ENCODE results near the gene STYXL2. TPM values are rescaled to one million over a fixed set of nuclear protein-coding genes. Genes with fewer than 3 reads are reported as not detected.

STYXL2 gene
- total and polyA plus RNA-seq, 9 of the 15 experiments (the other 6 are each of a cell fraction or from before 2014, with no cell fraction given): not detected

DNA sequence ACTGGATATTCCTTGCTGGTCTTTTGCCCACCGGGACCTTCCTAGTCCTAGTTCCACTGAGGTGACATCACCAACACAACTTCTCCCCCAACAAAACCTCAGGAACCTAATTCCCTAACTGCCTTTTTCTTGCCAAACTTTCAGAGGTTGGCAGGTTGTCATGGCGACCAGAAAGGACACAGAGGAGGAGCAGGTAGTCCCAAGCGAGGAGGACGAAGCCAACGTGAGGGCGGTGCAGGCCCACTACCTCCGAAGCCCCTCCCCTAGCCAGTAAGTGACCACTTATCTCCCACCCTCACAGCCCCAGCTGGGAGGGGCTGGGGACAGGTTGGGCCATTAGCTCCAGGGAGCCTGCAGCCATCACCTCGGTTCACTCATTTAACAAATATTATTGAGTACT is 815 bp downstream of the STYXL2 start:
- CTCF ChIA-PET (ENCODE audit: low intra/inter-chr PET ratio): no interaction called here
- Histone ChIP-seq H3K4me2 (ENCODE audit: insufficient read depth, low read length) (no peak overlapping the region), H3K9ac (ENCODE audit: insufficient read depth in 1 of 2, low read depth in 2 of 2, low read length in 2 of 2) (no peak overlapping the region), H3K27ac (ENCODE audit: extremely low read depth, low read depth, low read length) (no peak overlapping the region), H3K9me3 (replicated peaks; ENCODE audit: control insufficient read depth, insufficient read depth, low read depth, low read length) (no peaks in the 10 kb centered on the region), H3K4me3 (no peak overlapping the region), H3K4me1 (replicated peaks in 1 of 2; ENCODE audit: control insufficient read depth in 2 of 2, insufficient read depth in 2 of 2, low read length in 2 of 2) (no peaks in the 10 kb centered on the region), H3K9me1 (ENCODE audit: control insufficient read depth, insufficient read depth, low read length) (no peaks in the 10 kb centered on the region), H3K36me3 (ENCODE audit: control insufficient read depth, insufficient read depth, low read length) (no peaks in the 10 kb centered on the region), H4K20me1 (replicated peaks; ENCODE audit: control insufficient read depth, insufficient read depth, low read length) (no peaks in the 10 kb centered on the region), H3K27me3 (ENCODE audit: control insufficient read depth in 2 of 2, insufficient read depth in 2 of 2, low read length in 2 of 2) (peaks cover 10 to 26% of the 10 kb centered on the region in 2 experiments; a peak in 4 of 5 replicates), H3K79me2 (ENCODE audit: control insufficient read depth, insufficient read depth, low read length) (no peaks in the 10 kb centered on the region), H2AFZ (ENCODE audit: low read depth, low read length) (no peak overlapping the region)
- ATAC-seq (no peak), FAIRE-seq (no peak), DNase-seq (ENCODE audit: extremely low read depth in 1 of 4, low spot score in 3 of 4) (no peak)
- in situ Hi-C loops (cut with MboI) (no loop called here), intact Hi-C loops (cut with micrococcal nuclease) (no loop called here)
- TF ChIP-seq RFX1 (IDR thresholded peaks at IDR 0.05) (peak; percentile 58), GATAD2B (IDR thresholded peaks at IDR 0.05; ENCODE audit: borderline replicate concordance) (no peak)
- 2% methylated on average over 8 of the region's 8 CpGs for WGBS (ENCODE audit: insufficient coverage, low coverage, missing lambda C conversion rate)
- no TSS peak for BruUV-seq (replicated peaks)
- POLR2A ChIA-PET: no interaction called here

DNA sequence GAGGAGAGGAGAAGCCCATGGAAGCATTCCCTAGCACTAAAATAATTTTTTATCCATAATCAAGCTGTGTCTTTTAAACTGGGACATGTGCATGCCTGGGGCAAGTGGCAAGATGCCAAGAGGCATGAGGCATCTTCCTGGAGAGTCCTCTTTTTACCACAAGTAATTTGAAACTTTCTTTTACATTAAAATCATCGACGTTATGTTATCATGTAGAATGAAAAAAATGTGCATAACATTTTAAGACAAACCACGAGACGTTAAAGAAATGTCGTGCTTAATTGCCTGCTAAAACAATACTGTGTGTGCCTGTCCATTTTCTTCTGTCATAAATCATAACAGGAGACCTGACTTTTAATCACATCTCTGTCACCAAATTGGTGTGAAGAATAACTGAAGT is 1.5 kb downstream of the STYXL2 start:
- H4K20me1 ChIP-seq (replicated peaks; ENCODE audit: control insufficient read depth, insufficient read depth, low read length): no peaks in the 10 kb centered on the region
- H3K9ac ChIP-seq (ENCODE audit: insufficient read depth in 1 of 2, low read depth in 2 of 2, low read length in 2 of 2): no peak overlapping the region
- H3K27me3 ChIP-seq (ENCODE audit: control insufficient read depth in 2 of 2, insufficient read depth in 2 of 2, low read length in 2 of 2): peaks cover 10 to 21% of the 10 kb centered on the region in 2 experiments; a peak in 4 of 5 replicates
- 0% methylated on average over 5 of the region's 5 CpGs for WGBS (ENCODE audit: insufficient coverage, low coverage, missing lambda C conversion rate)
- no peaks in the 10 kb centered on the region for H3K9me3 ChIP-seq (replicated peaks; ENCODE audit: control insufficient read depth, insufficient read depth, low read depth, low read length)
- ATAC-seq (no peak), DNase-seq (ENCODE audit: extremely low read depth in 1 of 4, low spot score in 3 of 4) (no peak), FAIRE-seq (no peak)
- H3K4me2 ChIP-seq (ENCODE audit: insufficient read depth, low read length): no peak overlapping the region
- POLR2A ChIA-PET: no interaction called here
- in situ Hi-C loops (cut with MboI): no loop called here
- H3K36me3 ChIP-seq (ENCODE audit: control insufficient read depth, insufficient read depth, low read length): no peaks in the 10 kb centered on the region
- no peaks in the 10 kb centered on the region for H3K9me1 ChIP-seq (ENCODE audit: control insufficient read depth, insufficient read depth, low read length)
- H3K27ac ChIP-seq (ENCODE audit: extremely low read depth, low read depth, low read length): no peak overlapping the region
- no peaks in the 10 kb centered on the region for H3K79me2 ChIP-seq (ENCODE audit: control insufficient read depth, insufficient read depth, low read length)
- BruUV-seq (replicated peaks): no TSS peak
- no peak overlapping the region for H3K4me3 ChIP-seq
- CTCF ChIA-PET (ENCODE audit: low intra/inter-chr PET ratio): no interaction called here
- TF ChIP-seq NFIC (IDR thresholded peaks at IDR 0.05): peak; percentile 54
- TF ChIP-seq BHLHE40 (IDR thresholded peaks at IDR 0.05; ENCODE audit: low read length): no peak
- TF ChIP-seq PHF8 (IDR thresholded peaks at IDR 0.05; ENCODE audit: borderline replicate concordance, low read length): no peak
- peak; percentile 32 for TF ChIP-seq MEIS2 (IDR thresholded peaks at IDR 0.05; ENCODE audit: partially characterized antibody)
- TF ChIP-seq, protein P1, sequence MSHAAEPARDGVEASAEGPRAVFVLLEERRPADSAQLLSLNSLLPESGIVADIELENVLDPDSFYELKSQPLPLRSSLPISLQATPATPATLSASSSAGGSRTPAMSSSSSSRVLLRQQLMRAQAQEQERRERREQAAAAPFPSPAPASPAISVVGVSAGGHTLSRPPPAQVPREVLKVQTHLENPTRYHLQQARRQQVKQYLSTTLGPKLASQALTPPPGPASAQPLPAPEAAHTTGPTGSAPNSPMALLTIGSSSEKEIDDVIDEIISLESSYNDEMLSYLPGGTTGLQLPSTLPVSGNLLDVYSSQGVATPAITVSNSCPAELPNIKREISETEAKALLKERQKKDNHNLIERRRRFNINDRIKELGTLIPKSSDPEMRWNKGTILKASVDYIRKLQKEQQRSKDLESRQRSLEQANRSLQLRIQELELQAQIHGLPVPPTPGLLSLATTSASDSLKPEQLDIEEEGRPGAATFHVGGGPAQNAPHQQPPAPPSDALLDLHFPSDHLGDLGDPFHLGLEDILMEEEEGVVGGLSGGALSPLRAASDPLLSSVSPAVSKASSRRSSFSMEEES (CRISPR knock-in tag; IDR thresholded peaks at IDR 0.05): no peak
- H2AFZ ChIP-seq (ENCODE audit: low read depth, low read length): no peak overlapping the region
- intact Hi-C loops (cut with micrococcal nuclease): no loop called here
- H3K4me1 ChIP-seq (replicated peaks in 1 of 2; ENCODE audit: control insufficient read depth in 2 of 2, insufficient read depth in 2 of 2, low read length in 2 of 2): no peaks in the 10 kb centered on the region
